Uterus (tissue), 2 donors: ENCODE measurements around the gene MINDY4.

Experiments used
- CTCF ChIP-seq, 4 experiments: fragments of 200-600 bp in 2 of 4; fragments of 450-650 bp in 2 of 4; sonication (generic) in 2 of 4; IDR thresholded peaks; one replicate each; pipeline ENCODE4 v1.5.1; 2016 to 2019; ENCODE audit warnings: antibody characterized with exemption in 4 of 4, mild to moderate bottlenecking in 2 of 4, moderate library complexity in 1 of 4
- POLR2A ChIP-seq, 2 donors: fragments of 450-650 bp; IDR thresholded peaks; one replicate each; pipeline ENCODE4 v1.6.1; 2016; ENCODE audit warnings: antibody characterized with exemption in 2 of 2, mild to moderate bottlenecking in 1 of 2, moderate library complexity in 1 of 2

DNA sequence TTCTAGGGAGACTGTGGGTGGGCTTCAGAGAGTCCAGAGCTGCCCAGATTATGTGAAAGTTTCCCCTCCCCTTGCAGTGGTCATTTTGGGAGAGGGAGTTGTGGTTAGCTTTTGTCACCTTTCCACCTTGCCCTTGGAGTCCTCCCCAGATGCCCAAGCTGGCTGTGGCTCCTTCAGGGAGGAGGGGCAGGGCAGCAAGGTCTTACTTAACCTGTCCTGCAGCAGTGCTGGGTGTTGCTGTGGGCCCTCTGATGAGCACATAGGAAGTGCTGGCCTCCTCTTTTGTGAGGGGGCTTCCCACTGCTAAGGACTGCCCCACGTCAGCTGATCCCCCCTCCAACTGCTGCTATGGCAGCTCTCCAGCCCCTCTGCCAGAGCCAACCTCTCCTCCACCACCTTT is 122.8 kb downstream of the MINDY4 start:
- TF ChIP-seq CTCF (IDR thresholded peaks at IDR 0.05) (no peak), POLR2A (IDR thresholded peaks at IDR 0.05) (no peak)
